Loucy (cell line): Measurements from ENCODE around the gene CCDC85C.

Experiments used
- H2AFZ ChIP-seq: fragments of 200-600 bp; sonication (generic); 2 replicates; pipeline ENCODE4 v1.6.0; 2016; ENCODE audit warnings: antibody characterized with exemption, mild to moderate bottlenecking, low read length, moderate library complexity
- H3F3A ChIP-seq: fragments of 200-600 bp; 2 replicates; pipeline ENCODE4 v1.6.0; 2016; ENCODE audit warnings: antibody characterized with exemption, low read depth, mild to moderate bottlenecking
- H3K27me3 ChIP-seq: fragments of 200-600 bp; sonication (generic); 2 replicates; pipeline ENCODE4 v1.6.1; 2014; ENCODE audit warnings: low read length, mild to moderate bottlenecking; ENCODE audit not compliant: insufficient read depth, poor library complexity, severe bottlenecking
- H3K36me3 ChIP-seq: fragments of 200-600 bp; sonication (generic); 2 replicates; pipeline ENCODE4 v1.6.1; 2016; ENCODE audit warnings: low read length; ENCODE audit not compliant: insufficient read depth
- H3K4me1 ChIP-seq: fragments of 200-600 bp; sonication (generic); 2 replicates; pipeline ENCODE4 v1.5.1; 2014; ENCODE audit warnings: low read length, mild to moderate bottlenecking; ENCODE audit not compliant: insufficient read depth, poor library complexity, severe bottlenecking
- H3K4me2 ChIP-seq: fragments of 200-600 bp; sonication (generic); 2 replicates; pipeline ENCODE4 v1.6.0; 2014; ENCODE audit warnings: antibody characterized with exemption, low read length, low read depth, mild to moderate bottlenecking; ENCODE audit not compliant: poor library complexity, severe bottlenecking
- H3K4me3 ChIP-seq: fragments of 200-600 bp; sonication (generic); 2 replicates; pipeline ENCODE4 v1.5.1; 2014; ENCODE audit warnings: low read length, mild to moderate bottlenecking, mixed read lengths; ENCODE audit not compliant: poor library complexity, severe bottlenecking
- H3K79me2 ChIP-seq: fragments of 200-600 bp; sonication (generic); 2 replicates; pipeline ENCODE4 v1.6.1; 2014; ENCODE audit warnings: low read length; ENCODE audit not compliant: insufficient read depth
- H3K9ac ChIP-seq: fragments of 200-600 bp; sonication (generic); 2 replicates; pipeline ENCODE4 v1.6.0; 2014; ENCODE audit warnings: mild to moderate bottlenecking, low read depth, low read length, moderate library complexity; ENCODE audit not compliant: poor library complexity, severe bottlenecking
- H3K9me2 ChIP-seq: fragments of 200-600 bp; sonication (generic); replicated peaks from 2 replicates; pipeline ENCODE4 v1.6.1; 2016; ENCODE audit warnings: low read depth, low read length, mixed read lengths
- H3K9me3 ChIP-seq: fragments of 200-600 bp; sonication (generic); 2 replicates; pipeline ENCODE4 v1.6.1; 2014; ENCODE audit warnings: mild to moderate bottlenecking, antibody characterized with exemption, low read length, low read depth; ENCODE audit not compliant: insufficient read depth
- H4K20me1 ChIP-seq: fragments of 200-600 bp; sonication (generic); 2 replicates; pipeline ENCODE4 v1.6.0; 2014; ENCODE audit warnings: antibody characterized with exemption, low read length, mild to moderate bottlenecking; ENCODE audit not compliant: insufficient read depth, poor library complexity, severe bottlenecking
- EZH2phosphoT487 ChIP-seq: fragments of 200-600 bp; IDR thresholded peaks from 2 replicates; pipeline ENCODE4 v1.6.1; 2018; ENCODE audit warnings: antibody characterized with exemption, mild to moderate bottlenecking, moderate library complexity, borderline replicate concordance
- TF ChIP-seq, protein P1 (sequence below): fragments of 200-600 bp; sonication (generic); conservative IDR thresholded peaks from 2 replicates; pipeline ENCODE4 v1.5.1; 2014; ENCODE audit warnings: mild to moderate bottlenecking, antibody characterized with exemption, low read length

Gene CCDC85C

DNA sequence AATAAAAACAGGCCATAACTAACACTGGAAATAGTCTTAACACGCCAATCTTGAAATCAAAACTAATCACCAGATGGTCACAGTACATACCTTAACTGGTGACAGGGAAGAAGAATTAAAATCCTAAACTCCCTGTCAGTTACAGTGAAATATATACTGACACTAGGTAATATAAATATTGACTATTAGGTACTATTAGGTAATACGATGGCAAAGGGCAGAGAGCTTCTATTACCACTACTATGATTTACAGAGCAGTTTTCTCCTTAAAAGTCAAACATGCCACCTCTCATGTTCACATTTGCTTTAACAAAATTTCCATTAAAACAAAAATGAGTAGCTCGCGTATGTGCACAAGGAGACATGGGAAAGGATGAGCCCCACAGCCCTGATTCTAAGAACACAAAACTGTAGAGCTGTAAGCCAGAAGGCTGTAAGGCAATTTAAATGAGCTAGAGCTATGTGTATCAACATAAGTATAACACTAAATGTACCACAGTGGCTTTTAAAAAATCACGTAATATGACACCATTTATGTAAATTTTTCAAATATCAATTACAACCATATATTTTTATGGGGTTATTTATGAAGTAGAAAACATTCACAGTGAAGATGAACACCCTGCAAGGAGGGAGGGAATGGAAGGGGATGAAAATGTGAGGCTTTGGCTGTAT, 142.5 kb downstream of the CCDC85C start:
- Histone ChIP-seq H3K9me2 (no peaks in the 10 kb centered on the region), H3F3A (no peaks in the 10 kb centered on the region), H3K9me3 (no peaks in the 10 kb centered on the region), H3K79me2 (peaks cover 16% of the 10 kb centered on the region; the same call in 1 of the 2 replicates), H3K36me3 (peaks cover 77% of the 10 kb centered on the region; the same call in 1 of the 2 replicates), H3K4me3 (no peak overlapping the region), H3K27me3 (no peaks in the 10 kb centered on the region), H2AFZ (no peak overlapping the region), H4K20me1 (peaks cover 9% of the 10 kb centered on the region), H3K4me1 (no peaks in the 10 kb centered on the region), H3K9ac (no peak overlapping the region), H3K4me2 (no peak overlapping the region)
- no peak for TF ChIP-seq EZH2phosphoT487
- TF ChIP-seq, protein P1, sequence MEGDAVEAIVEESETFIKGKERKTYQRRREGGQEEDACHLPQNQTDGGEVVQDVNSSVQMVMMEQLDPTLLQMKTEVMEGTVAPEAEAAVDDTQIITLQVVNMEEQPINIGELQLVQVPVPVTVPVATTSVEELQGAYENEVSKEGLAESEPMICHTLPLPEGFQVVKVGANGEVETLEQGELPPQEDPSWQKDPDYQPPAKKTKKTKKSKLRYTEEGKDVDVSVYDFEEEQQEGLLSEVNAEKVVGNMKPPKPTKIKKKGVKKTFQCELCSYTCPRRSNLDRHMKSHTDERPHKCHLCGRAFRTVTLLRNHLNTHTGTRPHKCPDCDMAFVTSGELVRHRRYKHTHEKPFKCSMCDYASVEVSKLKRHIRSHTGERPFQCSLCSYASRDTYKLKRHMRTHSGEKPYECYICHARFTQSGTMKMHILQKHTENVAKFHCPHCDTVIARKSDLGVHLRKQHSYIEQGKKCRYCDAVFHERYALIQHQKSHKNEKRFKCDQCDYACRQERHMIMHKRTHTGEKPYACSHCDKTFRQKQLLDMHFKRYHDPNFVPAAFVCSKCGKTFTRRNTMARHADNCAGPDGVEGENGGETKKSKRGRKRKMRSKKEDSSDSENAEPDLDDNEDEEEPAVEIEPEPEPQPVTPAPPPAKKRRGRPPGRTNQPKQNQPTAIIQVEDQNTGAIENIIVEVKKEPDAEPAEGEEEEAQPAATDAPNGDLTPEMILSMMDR: no peak

DNA sequence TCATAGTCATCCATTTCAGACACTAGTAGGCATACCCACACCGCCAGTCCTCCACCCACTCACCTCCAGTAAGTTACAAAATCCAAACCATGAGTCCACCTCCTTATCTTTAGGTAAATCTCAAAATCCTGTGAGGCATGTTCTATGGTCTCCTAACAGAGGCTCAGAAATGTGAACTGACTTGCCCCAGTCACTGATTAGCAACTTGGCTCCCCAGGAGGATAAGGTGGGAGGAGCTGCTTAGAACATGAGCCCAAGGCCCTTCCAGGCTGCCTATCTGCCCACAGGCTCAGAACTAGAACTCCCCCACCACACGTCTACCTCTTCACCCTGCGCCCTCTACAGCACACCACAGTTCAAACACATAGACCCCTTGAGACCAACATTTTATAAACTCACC, 143.2 kb downstream of the CCDC85C start:
- H3K79me2 ChIP-seq: peaks cover 8% of the 10 kb centered on the region; the same call in 1 of the 2 replicates

DNA sequence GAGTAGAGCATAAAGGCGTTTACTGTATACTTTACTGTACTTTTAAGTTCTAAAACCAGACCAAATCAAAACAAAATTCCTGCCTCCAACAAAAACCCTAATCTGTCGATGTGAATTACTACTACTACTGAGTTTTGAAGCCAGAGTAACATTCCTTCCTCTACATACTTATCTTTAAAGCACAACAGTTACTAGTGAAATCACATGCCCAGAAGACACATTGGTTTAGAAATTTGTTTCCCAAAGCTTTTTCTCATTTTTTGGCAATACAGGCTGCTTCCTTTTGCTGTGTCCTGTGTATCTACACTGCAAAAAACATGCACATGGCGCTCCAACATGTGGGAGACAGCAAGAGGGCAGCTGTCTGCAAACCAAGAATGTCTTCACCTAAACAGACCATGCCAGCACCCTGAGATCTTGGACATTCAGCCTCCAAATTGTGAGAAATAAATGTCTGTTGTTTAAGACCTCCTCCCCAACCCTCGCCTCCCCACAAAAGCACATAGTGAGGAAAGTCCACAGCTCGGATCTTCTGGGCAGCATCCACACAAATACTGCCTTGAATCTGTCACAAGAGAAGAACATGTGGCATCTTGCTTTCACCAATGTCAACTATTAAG, 144.4 kb downstream of the CCDC85C start:
- Histone ChIP-seq H3K36me3 (peaks cover 84% of the 10 kb centered on the region; the same call in 1 of the 2 replicates), H3F3A (no peaks in the 10 kb centered on the region), H3K79me2 (no peaks in the 10 kb centered on the region; the same call in 1 of the 2 replicates), H3K9me3 (no peaks in the 10 kb centered on the region), H3K9ac (no peak overlapping the region), H3K27me3 (no peaks in the 10 kb centered on the region), H3K4me2 (no peak overlapping the region), H2AFZ (no peak overlapping the region), H3K4me1 (no peaks in the 10 kb centered on the region), H3K9me2 (no peaks in the 10 kb centered on the region), H4K20me1 (no peaks in the 10 kb centered on the region), H3K4me3 (no peak overlapping the region)
- TF ChIP-seq, protein P1: no peak
- no peak for TF ChIP-seq EZH2phosphoT487

More for the DNA sequence above, 143.2 kb downstream of the CCDC85C start:
- H3K9me2 ChIP-seq: no peaks in the 10 kb centered on the region
- H3K9ac ChIP-seq: no peak overlapping the region
- H3K36me3 ChIP-seq: peaks cover 84% of the 10 kb centered on the region; the same call in 1 of the 2 replicates
- H3K4me2 ChIP-seq: no peak overlapping the region
- no peak for TF ChIP-seq EZH2phosphoT487
- TF ChIP-seq, protein P1: no peak
- peaks cover 3% of the 10 kb centered on the region for H4K20me1 ChIP-seq
- H3K27me3 ChIP-seq: no peaks in the 10 kb centered on the region
- no peaks in the 10 kb centered on the region for H3K9me3 ChIP-seq
- H3K4me3 ChIP-seq: no peak overlapping the region
- no peaks in the 10 kb centered on the region for H3F3A ChIP-seq
- no peak overlapping the region for H2AFZ ChIP-seq
- no peaks in the 10 kb centered on the region for H3K4me1 ChIP-seq
